K562 (cell line): ENCODE data around the gene TTLL8. TPM values are rescaled to one million over a fixed set of nuclear protein-coding genes. Genes with fewer than 3 reads are reported as not detected.

Source experiments
- ATAC-seq: fragments of 200-7000 bp; cut with Tn5 transposase; 3 replicates; pipeline ENCODE4 v1.9.1; 2020; ENCODE audit warnings: moderate library complexity
- BruUV-seq: library from RNA; stranded (reverse); fragments of 400-500 nt; replicated peaks from 2 replicates; lab custom pipeline; 2021; lab: Mats Ljungman, UMichigan
- CTCF ChIA-PET: fragments of 300-600 bp; formaldehyde crosslinking; extraction: SDS; loops from one replicate; lab custom pipeline; 2021; ENCODE audit warnings: low intra/inter-chr PET ratio; lab: Yijun Ruan, JAX
- POLR2A ChIA-PET: fragments of 300-600, 350-650 bp; sonication (Branson Sonifier 250); formaldehyde crosslinking; extraction: SDS; loops from one replicate; lab custom pipeline; 2021; ENCODE audit warnings: antibody characterized with exemption, inconsistent platforms; lab: Yijun Ruan, JAX
- DNase-seq, 4 experiments: peaks; one replicate each; pipeline versions ENCODE4 v3.0.0 to v3.0.0-alpha.2; 2011 to 2018; ENCODE audit warnings: low spot score in 3 of 4, mixed read lengths in 3 of 4; ENCODE audit errors: extremely low read depth in 1 of 4
- FAIRE-seq: peaks from 2 replicates; lab custom pipeline; 2011; peaks lifted over from hg19 to GRCh38; lab: Jason Lieb, UNC
- H2AFZ ChIP-seq: 2 replicates; pipeline ENCODE4 v1.6.0; 2011; ENCODE audit warnings: low read depth, low read length, control low read depth, inconsistent platforms
- H3K27ac ChIP-seq: fragments of 200-600 bp; 3 replicates; pipeline ENCODE4 v1.8.0; 2011; ENCODE audit warnings: low read depth, mild to moderate bottlenecking, control low read depth, inconsistent platforms, low read length, moderate library complexity, mixed read lengths; ENCODE audit errors: extremely low read depth
- H3K27me3 ChIP-seq, 2 experiments: fragments of 300-600 bp in 1 of 2; 2 replicates in 1 of 2; 3 replicates in 1 of 2; pipeline versions ENCODE4 v1.6.0 to v1.8.0; 2011; ENCODE audit warnings: inconsistent platforms in 2 of 2, low read length in 2 of 2, mild to moderate bottlenecking in 1 of 2, mixed read lengths in 1 of 2, moderate library complexity in 1 of 2; ENCODE audit not compliant: control insufficient read depth in 2 of 2, insufficient read depth in 2 of 2
- H3K36me3 ChIP-seq: fragments of 300-600 bp; 3 replicates; pipeline ENCODE4 v1.8.0; 2011; ENCODE audit warnings: mild to moderate bottlenecking, low read length, inconsistent platforms; ENCODE audit not compliant: control insufficient read depth, insufficient read depth
- H3K4me1 ChIP-seq, 2 experiments: fragments of 200-600 bp in 1 of 2; replicated peaks in 1 of 2; 2 replicates in 1 of 2; 3 replicates in 1 of 2; pipeline versions ENCODE4 v1.5.1 to v1.8.0; 2011; ENCODE audit warnings: inconsistent platforms in 2 of 2, low read length in 2 of 2, mild to moderate bottlenecking in 1 of 2, mixed read lengths in 1 of 2, moderate library complexity in 1 of 2; ENCODE audit not compliant: control insufficient read depth in 2 of 2, insufficient read depth in 2 of 2
- H3K4me2 ChIP-seq: 2 replicates; pipeline ENCODE4 v1.6.1; 2011; ENCODE audit warnings: low read length, control low read depth, inconsistent platforms, mixed read lengths; ENCODE audit not compliant: insufficient read depth
- H3K4me3 ChIP-seq: fragments of 200-600 bp; sonication (generic), shearing (Covaris generic); 2 replicates; pipeline ENCODE4 v1.5.1; 2016; ENCODE audit warnings: control low read depth, inconsistent platforms
- H3K79me2 ChIP-seq: fragments of 200-600 bp; 3 replicates; pipeline ENCODE4 v1.8.0; 2011; ENCODE audit warnings: low read length, inconsistent platforms; ENCODE audit not compliant: control insufficient read depth, insufficient read depth
- H3K9ac ChIP-seq, 2 experiments: 2 replicates each; pipeline versions ENCODE4 v1.6.0 to v1.6.1; 2011; ENCODE audit warnings: low read depth in 2 of 2, low read length in 2 of 2, control low read depth in 1 of 2, inconsistent platforms in 1 of 2, mild to moderate bottlenecking in 1 of 2, mixed read lengths in 1 of 2; ENCODE audit not compliant: insufficient read depth in 1 of 2
- H3K9me1 ChIP-seq: one replicate; pipeline ENCODE4 v1.6.0; 2011; ENCODE audit warnings: inconsistent platforms, mild to moderate bottlenecking, low read length, moderate library complexity; ENCODE audit not compliant: control insufficient read depth, insufficient read depth
- H3K9me3 ChIP-seq: replicated peaks from 2 replicates; pipeline ENCODE4 v1.5.1; 2011; ENCODE audit warnings: low read depth, low read length, inconsistent platforms; ENCODE audit not compliant: control insufficient read depth, insufficient read depth
- H4K20me1 ChIP-seq: replicated peaks from 2 replicates; pipeline ENCODE4 v1.6.1; 2011; ENCODE audit warnings: low read length, inconsistent platforms, mixed read lengths; ENCODE audit not compliant: control insufficient read depth, insufficient read depth
- AFF4 ChIP-seq: sonication (generic); formaldehyde crosslinking; IDR thresholded peaks from 2 replicates; pipeline ENCODE4 v1.8.0; 2023; ENCODE audit warnings: mild to moderate bottlenecking, missing genetic modification reagents
- CHD4 ChIP-seq: fragments of 200-600 bp; sonication (generic); IDR thresholded peaks from 3 replicates; pipeline ENCODE4 v1.6.1; 2012; ENCODE audit warnings: low read depth, mild to moderate bottlenecking, mixed read lengths, low read length, inconsistent platforms; ENCODE audit not compliant: insufficient read depth, insufficient replicate concordance, poor library complexity, severe bottlenecking
- FOXJ2 ChIP-seq: fragments of 200-800 bp; sonication (Bioruptor generic); IDR thresholded peaks from 2 replicates; pipeline ENCODE4 v1.6.1; 2016; ENCODE audit warnings: missing genetic modification characterization, missing compliant biosample characterization
- HSF4 ChIP-seq: fragments of 250-450 bp; sonication (Bioruptor Pico); IDR thresholded peaks from 2 replicates; pipeline ENCODE4 v2.1.2; 2022; ENCODE audit warnings: mild to moderate bottlenecking, moderate library complexity, borderline replicate concordance
- ILF3 ChIP-seq: fragments of 450-650 bp; IDR thresholded peaks from 2 replicates; pipeline ENCODE4 v1.6.1; 2018; ENCODE audit warnings: antibody characterized with exemption, mild to moderate bottlenecking, moderate library complexity, borderline replicate concordance
- ZBTB33 ChIP-seq: sonication (generic); formaldehyde crosslinking; IDR thresholded peaks from 2 replicates; pipeline ENCODE4 v1.8.1; 2023; ENCODE audit warnings: mild to moderate bottlenecking, missing genetic modification reagents
- ZNF609 ChIP-seq: sonication (generic); formaldehyde crosslinking; IDR thresholded peaks from 2 replicates; pipeline ENCODE4 v1.8.1; 2023; ENCODE audit warnings: missing genetic modification reagents, mild to moderate bottlenecking, borderline replicate concordance
- WGBS: fragments of 100-300 bp; shearing (Covaris generic); methylation state at CpG from one replicate; pipeline ENCODE4 v1.1.6; 2016; ENCODE audit warnings: low coverage, mixed read lengths; ENCODE audit not compliant: insufficient coverage; ENCODE audit errors: missing lambda C conversion rate; 5-methylcytosine and 5-hydroxymethylcytosine counted together
- in situ Hi-C: fragments of 300-500 bp; cut with MboI; formaldehyde crosslinking; loops from 4 replicates; pipeline ENCODE4 v1.15.0; 2018; ENCODE audit warnings: inconsistent platforms, mixed read lengths
- intact Hi-C: fragments of 100-400 bp; cut with micrococcal nuclease; formaldehyde crosslinking; loops from 2 replicates; pipeline ENCODE4 v1.14.2; 2022
- polyA plus RNA-seq, 8 experiments: library from polyadenylated mRNA; depleted of rRNA in 4 of 8; stranded (reverse) in 5 of 8; unstranded in 3 of 8; fragments of >200 nt; fragmentation: Nextera tagmentation in 2 of 8; fragmentation: Illumina TruSeq in 1 of 8; extraction: Ambion mirVana in 2 of 8; extraction: Trizol in 1 of 8; gene quantifications; 2 replicates each; pipeline versions ENCODE4 v1.2.1 to v1.2.3, GENCODE V29; 2011 to 2014; ENCODE audit warnings: inconsistent platforms in 1 of 8, missing spikeins in 1 of 8
- total RNA-seq, 7 experiments: library from RNA; depleted of rRNA in 6 of 7; stranded (reverse); fragments of >200 nt in 6 of 7; fragmentation: Illumina TruSeq in 2 of 7; extraction: Trizol in 2 of 7; gene quantifications; 2 replicates each; pipeline versions ENCODE4 v1.2.1 to v1.2.3, GENCODE V29; 2011 to 2021; ENCODE audit warnings: low replicate concordance in 1 of 7

TTLL8 gene
- total and polyA plus RNA-seq, 9 of the 15 experiments (the other 6 are each of a cell fraction or from before 2014, with no cell fraction given), result not detected

GRCh38 chr22:50044485-50045118 is 13.5 kb downstream of the TTLL8 start:
- Histone ChIP-seq H3K79me2 (no peaks in the 10 kb centered on the region), H3K4me1 (peaks cover 0 to 30% of the 10 kb centered on the region in 2 experiments; a peak in 2 of 5 replicates), H3K27ac (no peak overlapping the region), H3K9me3 (no peaks in the 10 kb centered on the region), H3K4me2 (no peak overlapping the region), H3K9me1 (no peaks in the 10 kb centered on the region), H3K4me3 (no peak overlapping the region), H3K9ac (no peak overlapping the region), H3K36me3 (no peaks in the 10 kb centered on the region), H4K20me1 (0 out of 2 replicates have a peak, but pooled peaks cover 3% of the 10 kb centered on the region), H3K27me3 (peaks cover 2 to 61% of the 10 kb centered on the region in 2 experiments; a peak in 3 of 5 replicates), H2AFZ (no peak overlapping the region)
- BruUV-seq, result no TSS peak
- DNase-seq (no peak), ATAC-seq (no peak), FAIRE-seq (no peak)
- intact Hi-C loops, result no loop called here
- ChIA-PET POLR2A (no interaction called here), CTCF (no interaction called here)
- WGBS, result 30% methylated on average over 15 of the region's 30 CpGs
- in situ Hi-C loops, result no loop called here
- TF ChIP-seq HSF4 (CRISPR knock-in tag) (no peak), ILF3 (no peak), FOXJ2 (tag) (no peak), AFF4 (CRISPR knock-in tag) (no peak), CHD4 (no peak), ZBTB33 (CRISPR knock-in tag) (peak; percentile 92), ZNF609 (CRISPR knock-in tag) (no peak)
